ENCODE data around the gene PLSCR5.

The PLSCR5 gene

GRCh38 chr3:146543461-146544001 is 61.6 kb downstream of the PLSCR5 start:
- DNase-seq = no peak

- DNase-seq = no peak
Measured at GRCh38 chr3:146542978-146543377, 62.2 kb downstream of the PLSCR5 start.

GRCh38 chr3:146542179-146542578 is 63.0 kb downstream of the PLSCR5 start:
- DNase-seq = peak; percentile 34

GRCh38 chr3:146540978-146541377 is 64.2 kb downstream of the PLSCR5 start:
- DNase-seq = no peak

- no peak for DNase-seq
Measured at GRCh38 chr3:146540236-146540635, 64.9 kb downstream of the PLSCR5 start.

GRCh38 chr3:146539315-146539714 is 65.8 kb downstream of the PLSCR5 start:
- no peak for DNase-seq

- no peak for DNase-seq
Measured at GRCh38 chr3:146537603-146538002, 67.5 kb downstream of the PLSCR5 start.

GRCh38 chr3:146536681-146537080 is 68.5 kb downstream of the PLSCR5 start:
- DNase-seq = no peak

Measured in stimulated activated CD8-positive, alpha-beta memory T cell treated with anti-CD3 and anti-CD28 coated beads, Interleukin-4, amount 100 ng/mL, for 48 hours (primary cell).